Kidney capillary endothelial cell (primary cell): ENCODE data around the gene RAB3IL1.
"Not testable (repeated sequence)": the region's sequence is repeated elsewhere in the genome, so short reads cannot be mapped to it uniquely, and the experiment has no call there.

Experiments used
- DNase-seq: peaks from one replicate; pipeline ENCODE4 v3.0.0-alpha.2; 2018; ENCODE audit warnings: low spot score

The RAB3IL1 gene

GRCh38 chr11:61953632-61954031 is 36.3 kb upstream of the RAB3IL1 start:
- DNase-seq, result not testable (repeated sequence)

- no peak for DNase-seq
Measured at GRCh38 chr11:61952882-61953281, 35.5 kb upstream of the RAB3IL1 start.

DNA sequence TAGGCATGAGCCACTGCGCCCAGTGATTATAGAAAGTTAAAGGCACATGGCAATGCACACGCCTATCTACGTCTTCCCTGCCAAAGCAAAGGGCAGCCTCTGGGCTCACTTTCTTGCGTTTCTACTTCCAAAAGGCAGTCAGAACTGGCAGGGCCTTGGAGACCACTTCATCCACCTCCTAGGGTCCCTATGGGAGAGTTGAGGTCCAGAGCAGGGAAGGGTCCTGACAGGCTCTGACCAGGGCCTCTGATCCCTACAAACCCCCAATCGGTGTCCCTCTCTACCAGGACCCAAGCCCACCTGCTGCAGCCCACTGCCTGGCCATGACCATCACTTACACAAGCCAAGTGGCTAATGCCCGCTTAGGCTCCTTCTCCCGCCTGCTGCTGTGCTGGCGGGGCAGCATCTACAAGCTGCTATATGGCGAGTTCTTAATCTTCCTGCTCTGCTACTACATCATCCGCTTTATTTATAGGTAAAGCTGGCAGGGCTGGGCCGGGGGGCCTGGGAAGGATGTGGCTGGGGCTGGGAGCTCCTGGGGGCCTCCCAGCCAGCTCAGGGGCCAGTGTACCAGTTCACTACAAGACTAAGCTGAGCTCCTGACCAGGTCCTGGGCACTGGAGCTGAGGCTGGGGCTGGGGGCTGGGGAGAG is 34.2 kb upstream of the RAB3IL1 start:
- DNase-seq, result no peak

DNA sequence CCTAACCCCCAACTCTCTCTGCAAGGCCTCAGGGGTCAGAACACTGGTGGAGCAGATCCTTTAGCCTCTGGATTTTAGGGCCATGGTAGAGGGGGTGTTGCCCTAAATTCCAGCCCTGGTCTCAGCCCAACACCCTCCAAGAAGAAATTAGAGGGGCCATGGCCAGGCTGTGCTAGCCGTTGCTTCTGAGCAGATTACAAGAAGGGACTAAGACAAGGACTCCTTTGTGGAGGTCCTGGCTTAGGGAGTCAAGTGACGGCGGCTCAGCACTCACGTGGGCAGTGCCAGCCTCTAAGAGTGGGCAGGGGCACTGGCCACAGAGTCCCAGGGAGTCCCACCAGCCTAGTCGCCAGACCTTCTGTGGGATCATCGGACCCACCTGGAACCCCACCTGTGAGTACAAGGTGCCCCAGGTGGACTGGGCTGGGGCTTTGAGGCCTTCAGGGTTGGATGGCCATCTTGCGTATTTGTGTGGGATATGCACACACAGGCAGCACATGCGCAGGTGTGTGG is 32.7 kb upstream of the RAB3IL1 start, which contains the start of gene BEST1:
TSS of gene BEST1 (plus strand) at position 317 of the 513 bp plus-strand sequence. CDS start 1,456 bp downstream, outside the sequence.
- DNase-seq, result no peak

DNA sequence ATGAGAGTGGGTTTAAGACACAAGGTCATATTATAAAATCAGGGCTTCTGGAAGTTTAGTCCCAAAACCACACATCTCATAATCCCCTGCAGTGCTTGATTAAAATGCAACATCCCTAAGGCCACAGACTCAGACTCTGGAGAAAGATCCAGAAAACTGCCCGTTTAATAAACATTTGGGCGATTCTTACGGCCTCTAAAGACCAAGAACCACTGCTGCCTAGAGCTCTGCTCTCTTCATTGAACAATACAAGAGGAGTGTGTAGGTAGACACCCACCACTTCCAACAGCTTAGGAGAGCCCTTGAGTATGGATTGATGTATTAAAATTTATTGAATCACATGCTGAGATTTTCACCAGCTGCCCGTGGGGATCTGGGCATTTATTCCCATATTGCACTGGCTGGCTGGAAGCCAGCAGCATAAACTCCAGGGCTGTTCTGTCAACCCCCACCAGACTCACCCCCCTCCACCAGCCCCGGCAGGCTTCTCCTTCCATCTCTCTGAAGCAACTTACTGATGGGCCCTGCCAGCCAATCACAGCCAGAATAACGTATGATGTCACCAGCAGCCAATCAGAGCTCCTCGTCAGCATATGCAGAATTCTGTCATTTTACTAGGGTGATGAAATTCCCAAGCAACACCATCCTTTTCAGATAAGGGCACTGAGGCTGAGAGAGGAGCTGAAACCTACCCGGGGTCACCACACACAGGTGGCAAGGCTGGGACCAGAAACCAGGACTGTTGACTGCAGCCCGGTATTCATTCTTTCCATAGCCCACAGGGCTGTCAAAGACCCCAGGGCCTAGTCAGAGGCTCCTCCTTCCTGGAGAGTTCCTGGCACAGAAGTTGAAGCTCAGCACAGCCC is 32.0 kb upstream of the RAB3IL1 start:
- no peak for DNase-seq

GRCh38 chr11:61948505-61948904 is 31.1 kb upstream of the RAB3IL1 start:
- no peak for DNase-seq

- DNase-seq, result peak; percentile 77
Measured at GRCh38 chr11:61947486-61948210, 30.3 kb upstream of the RAB3IL1 start.

- no peak for DNase-seq
Measured at GRCh38 chr11:61946894-61947293, 29.5 kb upstream of the RAB3IL1 start.

GRCh38 chr11:61945191-61945590 is 27.8 kb upstream of the RAB3IL1 start:
- no peak for DNase-seq

DNA sequence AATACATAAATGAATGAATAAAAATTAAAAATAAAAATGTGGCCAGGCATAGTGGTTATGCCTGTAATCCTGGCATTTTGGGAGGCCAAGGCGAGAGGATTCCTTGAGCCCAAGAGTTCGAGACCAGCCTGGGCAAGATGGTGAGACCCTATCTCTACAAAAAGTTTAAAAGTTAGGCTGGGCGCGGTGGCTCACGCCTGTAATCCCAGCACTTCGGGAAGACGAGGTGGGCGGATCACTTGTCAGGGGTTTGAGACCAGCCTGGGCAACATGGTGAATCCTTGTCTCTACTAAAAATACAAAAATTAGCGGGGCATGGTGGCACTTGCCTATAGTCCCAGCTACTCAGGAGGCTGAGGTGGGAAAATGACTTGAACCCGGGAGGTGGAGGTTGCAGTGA is 23.1 kb upstream of the RAB3IL1 start:
- DNase-seq, result no peak

GRCh38 chr11:61935861-61936260 is 18.5 kb upstream of the RAB3IL1 start:
- no peak for DNase-seq

DNA sequence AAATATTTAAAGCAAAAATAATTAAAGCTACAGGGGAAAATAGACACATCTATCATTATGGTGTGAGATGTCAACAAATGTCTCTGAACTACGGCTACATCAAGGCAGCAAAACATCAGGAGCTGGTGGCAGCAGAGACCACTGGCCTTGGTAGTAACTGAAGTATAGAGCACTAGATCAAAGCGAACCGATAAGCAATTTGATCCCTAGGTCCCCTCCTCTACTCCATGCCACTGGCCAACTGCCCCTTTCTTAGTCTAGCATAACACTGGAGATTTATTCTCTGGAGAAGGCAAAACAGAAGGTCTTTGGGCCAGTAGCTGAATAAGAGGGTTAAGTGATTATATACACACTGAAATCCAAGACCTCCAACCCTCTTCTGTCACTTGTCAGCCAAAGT is 13.6 kb upstream of the RAB3IL1 start:
- DNase-seq, result no peak

- DNase-seq, result no peak
Measured at GRCh38 chr11:61928606-61929005, 11.2 kb upstream of the RAB3IL1 start.

DNA sequence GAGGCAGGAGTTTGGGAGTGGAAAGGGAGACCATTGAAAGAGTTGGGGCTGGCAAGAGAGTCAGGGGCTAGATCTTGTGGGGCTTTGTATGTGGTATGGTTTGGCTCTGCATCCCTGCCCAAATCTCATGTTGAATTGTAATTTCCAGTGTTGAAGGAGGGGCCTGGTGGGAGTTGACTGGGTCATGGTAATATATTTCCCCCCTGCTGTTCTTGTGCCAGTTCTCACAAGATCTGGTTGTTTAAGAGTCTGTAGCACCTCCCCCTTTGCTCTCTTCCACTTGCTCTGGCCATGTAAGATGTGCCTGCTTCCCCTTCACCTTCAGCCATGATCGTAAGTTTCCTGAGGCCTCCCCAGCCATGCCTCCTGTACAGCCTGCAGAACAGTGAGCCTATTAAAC is 10.1 kb upstream of the RAB3IL1 start:
- no peak for DNase-seq

DNA sequence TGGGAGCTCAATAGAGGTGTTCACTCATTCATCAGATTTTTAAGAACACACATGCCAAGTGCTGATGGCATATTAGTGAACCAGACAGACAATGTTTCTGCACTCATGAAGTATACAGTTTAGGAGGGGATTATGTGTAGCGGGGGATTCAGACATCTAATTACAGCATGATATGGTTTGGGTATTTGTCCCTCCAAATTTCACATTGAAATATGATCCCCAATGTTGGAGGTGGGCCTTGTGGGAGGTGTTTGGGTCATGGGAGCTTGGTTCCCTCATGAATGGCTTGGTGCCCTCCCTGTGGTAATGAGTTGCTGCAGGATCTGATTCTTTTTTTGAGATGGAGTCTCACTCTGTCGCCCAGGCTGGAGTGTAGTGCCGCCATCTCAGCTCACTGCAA is 8.9 kb upstream of the RAB3IL1 start:
- no peak for DNase-seq

GRCh38 chr11:61925736-61926135 is 8.4 kb upstream of the RAB3IL1 start:
- DNase-seq, result no peak

- no peak for DNase-seq
Measured at GRCh38 chr11:61924064-61924455, 6.7 kb upstream of the RAB3IL1 start.

- DNase-seq, result no peak
Measured at GRCh38 chr11:61923166-61924063, 6.0 kb upstream of the RAB3IL1 start.

GRCh38 chr11:61922539-61922938 is 5.2 kb upstream of the RAB3IL1 start:
- DNase-seq, result no peak

- DNase-seq, result no peak
Measured at GRCh38 chr11:61921446-61921845, 4.1 kb upstream of the RAB3IL1 start.
